Measurements from ENCODE around the gene ANO2. TPM values are rescaled to one million over a fixed set of nuclear protein-coding genes. Genes with fewer than 3 reads are reported as not detected.

Gene ANO2
- total RNA-seq, 1 donor from 2014 or later: not detected

DNA sequence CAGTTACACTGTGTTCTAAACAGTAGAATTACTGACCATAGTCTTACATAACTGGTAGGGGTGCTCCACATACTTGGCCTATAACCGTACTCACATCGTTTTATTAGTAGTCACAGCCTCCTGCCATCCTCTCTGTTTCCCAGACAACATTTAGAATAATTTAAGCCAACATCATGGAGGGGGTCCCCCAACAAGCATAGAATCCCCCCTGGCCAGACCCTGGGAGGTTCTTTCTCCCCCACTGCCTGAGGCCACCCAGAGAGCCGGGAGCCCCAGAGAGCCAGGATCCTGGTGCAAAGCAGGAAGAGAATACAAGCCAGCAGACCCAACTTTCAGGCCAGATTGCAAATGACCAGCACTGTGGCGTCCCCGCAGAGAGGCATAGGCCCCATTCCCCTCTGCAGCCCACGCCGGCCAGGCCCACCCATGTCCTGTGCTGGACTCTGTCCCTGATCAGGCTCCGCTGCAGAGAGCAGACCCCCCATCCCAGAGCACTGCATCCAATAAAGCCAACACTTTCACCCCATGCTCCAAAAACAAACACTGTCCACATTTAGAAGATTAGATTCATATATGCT is 317.9 kb downstream of the ANO2 start:
- FAIRE-seq: no peak
- no peaks in the 10 kb centered on the region for H3K36me3 ChIP-seq (ENCODE audit: control insufficient read depth, insufficient read depth, low read length)
- no peak for DNase-seq (ENCODE audit: low read depth)
- no peaks in the 10 kb centered on the region for H3K27me3 ChIP-seq (ENCODE audit: control insufficient read depth, insufficient read depth, low read length)
- no peak overlapping the region for H3K4me3 ChIP-seq (ENCODE audit: low read depth, low read length)
- TF ChIP-seq, protein P1, sequence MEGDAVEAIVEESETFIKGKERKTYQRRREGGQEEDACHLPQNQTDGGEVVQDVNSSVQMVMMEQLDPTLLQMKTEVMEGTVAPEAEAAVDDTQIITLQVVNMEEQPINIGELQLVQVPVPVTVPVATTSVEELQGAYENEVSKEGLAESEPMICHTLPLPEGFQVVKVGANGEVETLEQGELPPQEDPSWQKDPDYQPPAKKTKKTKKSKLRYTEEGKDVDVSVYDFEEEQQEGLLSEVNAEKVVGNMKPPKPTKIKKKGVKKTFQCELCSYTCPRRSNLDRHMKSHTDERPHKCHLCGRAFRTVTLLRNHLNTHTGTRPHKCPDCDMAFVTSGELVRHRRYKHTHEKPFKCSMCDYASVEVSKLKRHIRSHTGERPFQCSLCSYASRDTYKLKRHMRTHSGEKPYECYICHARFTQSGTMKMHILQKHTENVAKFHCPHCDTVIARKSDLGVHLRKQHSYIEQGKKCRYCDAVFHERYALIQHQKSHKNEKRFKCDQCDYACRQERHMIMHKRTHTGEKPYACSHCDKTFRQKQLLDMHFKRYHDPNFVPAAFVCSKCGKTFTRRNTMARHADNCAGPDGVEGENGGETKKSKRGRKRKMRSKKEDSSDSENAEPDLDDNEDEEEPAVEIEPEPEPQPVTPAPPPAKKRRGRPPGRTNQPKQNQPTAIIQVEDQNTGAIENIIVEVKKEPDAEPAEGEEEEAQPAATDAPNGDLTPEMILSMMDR (IDR thresholded peaks at IDR 0.05; ENCODE audit: insufficient read depth, low read length, severe bottlenecking): no peak

- FAIRE-seq (no peak), DNase-seq (ENCODE audit: low read depth) (no peak)
- TF ChIP-seq, protein P1 (IDR thresholded peaks at IDR 0.05; ENCODE audit: insufficient read depth, low read length, severe bottlenecking): no peak
- H3K27me3 ChIP-seq (ENCODE audit: control insufficient read depth, insufficient read depth, low read length): no peaks in the 10 kb centered on the region
- H3K36me3 ChIP-seq (ENCODE audit: control insufficient read depth, insufficient read depth, low read length): no peaks in the 10 kb centered on the region
- H3K4me3 ChIP-seq (ENCODE audit: low read depth, low read length): no peak overlapping the region
These were observed 318.9 kb downstream of the ANO2 start for GRCh38 chr12:5626151-5626550.

GRCh38 chr12:5624486-5625272 is 320.4 kb downstream of the ANO2 start:
- Histone ChIP-seq H3K36me3 (ENCODE audit: control insufficient read depth, insufficient read depth, low read length) (no peaks in the 10 kb centered on the region), H3K4me3 (ENCODE audit: low read depth, low read length) (no peak overlapping the region), H3K27me3 (ENCODE audit: control insufficient read depth, insufficient read depth, low read length) (no peaks in the 10 kb centered on the region)
- TF ChIP-seq, protein P1 (IDR thresholded peaks at IDR 0.05; ENCODE audit: insufficient read depth, low read length, severe bottlenecking): no peak
- FAIRE-seq: no peak
- DNase-seq (ENCODE audit: low read depth): no peak

DNA sequence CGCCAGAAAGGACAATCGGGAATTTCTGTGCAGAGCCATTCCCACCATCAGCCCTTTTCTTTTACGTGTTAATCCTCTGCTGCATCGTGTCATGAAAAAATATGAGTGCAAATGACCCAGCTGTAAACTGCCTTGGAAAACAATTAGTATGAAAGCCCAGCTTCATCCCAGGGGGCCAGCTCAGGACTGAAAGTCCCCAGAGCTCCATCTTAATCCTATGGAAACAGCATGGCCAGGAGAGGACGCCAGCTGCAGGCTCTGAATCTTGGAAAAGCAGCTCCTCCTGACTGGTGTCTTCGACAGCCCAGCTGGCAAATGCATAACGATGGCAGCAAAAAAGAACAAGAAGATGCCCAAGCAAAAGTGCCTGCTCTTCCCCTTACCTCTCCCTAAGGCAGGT is 321.6 kb downstream of the ANO2 start:
- TF ChIP-seq, protein P1 (IDR thresholded peaks at IDR 0.05; ENCODE audit: insufficient read depth, low read length, severe bottlenecking): no peak
- no peak for DNase-seq (ENCODE audit: low read depth)
- Histone ChIP-seq H3K36me3 (ENCODE audit: control insufficient read depth, insufficient read depth, low read length) (no peaks in the 10 kb centered on the region), H3K27me3 (ENCODE audit: control insufficient read depth, insufficient read depth, low read length) (no peaks in the 10 kb centered on the region), H3K4me3 (ENCODE audit: low read depth, low read length) (no peak overlapping the region)
- no peak for FAIRE-seq

DNA sequence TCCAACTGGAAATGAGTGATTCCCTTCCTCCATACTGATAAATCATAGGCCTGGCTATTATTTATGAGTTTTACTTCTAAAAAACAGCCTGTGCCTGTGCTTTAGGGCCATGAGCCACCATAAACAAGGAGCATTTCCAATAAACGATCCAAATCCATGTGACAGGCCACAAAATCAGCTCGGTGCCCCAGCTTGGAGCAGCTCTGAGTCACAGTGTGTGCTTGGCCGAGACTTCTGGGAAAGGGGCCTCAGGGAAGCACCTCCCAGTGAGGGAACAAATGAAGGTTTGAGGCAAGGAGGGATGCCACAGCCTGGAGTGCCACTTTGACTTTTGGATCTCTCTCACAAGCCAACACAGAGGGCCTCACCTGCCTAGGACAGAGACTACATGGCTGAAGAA is 322.8 kb downstream of the ANO2 start:
- H3K36me3 ChIP-seq (ENCODE audit: control insufficient read depth, insufficient read depth, low read length): no peaks in the 10 kb centered on the region
- H3K27me3 ChIP-seq (ENCODE audit: control insufficient read depth, insufficient read depth, low read length): no peaks in the 10 kb centered on the region
- DNase-seq (ENCODE audit: low read depth) (no peak), FAIRE-seq (no peak)
- TF ChIP-seq, protein P1 (IDR thresholded peaks at IDR 0.05; ENCODE audit: insufficient read depth, low read length, severe bottlenecking): no peak
- no peak overlapping the region for H3K4me3 ChIP-seq (ENCODE audit: low read depth, low read length)

Data from bronchial epithelial cell (primary cell).